H1 (cell line): Measurements from ENCODE around the gene TRPM6. TPM values are rescaled to one million over a fixed set of nuclear protein-coding genes. Genes with fewer than 3 reads are reported as not detected.

Experiments used
- CTCF ChIP-seq, 3 experiments: IDR thresholded peaks; 1 replicate in 2 of 3; 2 replicates in 1 of 3; pipeline versions ENCODE4 v1.5.1 to v1.6.1; 2011; ENCODE audit warnings: low read length in 3 of 3, mild to moderate bottlenecking in 3 of 3, inconsistent platforms in 2 of 3, low read depth in 1 of 3, moderate library complexity in 1 of 3; ENCODE audit not compliant: insufficient read depth in 1 of 3; ENCODE audit errors: control extremely low read depth in 1 of 3
- RAD21 ChIP-seq, 2 experiments: IDR thresholded peaks in 1 of 2; conservative IDR thresholded peaks in 1 of 2; 2 replicates each; pipeline ENCODE4 v1.6.1; 2011; ENCODE audit warnings: low read depth in 2 of 2, low read length in 2 of 2, improper control_type of control experiment in 1 of 2, inconsistent platforms in 1 of 2, mild to moderate bottlenecking in 1 of 2, moderate library complexity in 1 of 2
- SIRT6 ChIP-seq: IDR thresholded peaks from one replicate; pipeline ENCODE4 v1.7.1; 2012; ENCODE audit warnings: low read length, inconsistent platforms
- polyA plus RNA-seq, 7 experiments: library from polyadenylated mRNA; depleted of rRNA in 3 of 7; stranded (reverse) in 5 of 7; unstranded in 2 of 7; fragments of >200 nt in 5 of 7; fragments of 200-250 nt in 2 of 7; gene quantifications; 1 replicate in 5 of 7; 2 replicates in 1 of 7; 4 replicates in 1 of 7; pipeline versions ENCODE4 v1.2.1 to v1.2.3, GENCODE V29; 2011 to 2013; ENCODE audit warnings: missing spikeins in 2 of 7, mixed read lengths in 2 of 7
- total RNA-seq: library from RNA; stranded (reverse); fragmentation: NEBNext Ultra II Directional; extraction: Animal tissue kit (Norgen Biotek cat#: 25700); gene quantifications from 2 replicates; pipeline ENCODE4 v1.2.1, GENCODE V29; 2021
- TF ChIP-seq, protein P1 (sequence below): IDR thresholded peaks from 2 replicates; pipeline ENCODE4 v1.6.1; 2012; ENCODE audit warnings: inconsistent platforms

The TRPM6 gene
- total and polyA plus RNA-seq, 2 of the 8 experiments (the other 6 are each of a cell fraction or from before 2014, with no cell fraction given) = 0.45 to 1.5 TPM

GRCh38 chr9:74742792-74743730 lies 144.7 kb downstream of the TRPM6 start (continued):
- TF ChIP-seq RAD21 (IDR thresholded peaks at IDR 0.05 in 1 of 2, conservative IDR thresholded peaks at IDR 0.05 in 1 of 2; ENCODE audit: low read depth in 2 of 2, low read length in 2 of 2) (peak; percentile 80 to 85), CTCF (IDR thresholded peaks at IDR 0.05; ENCODE audit: control extremely low read depth in 1 of 3, insufficient read depth in 1 of 3, low read depth in 1 of 3, low read length in 3 of 3) (peak; percentile 37 to 72 (median 53); a peak in 3 of 4 replicates), SIRT6 (no peak)
- TF ChIP-seq, protein P1, sequence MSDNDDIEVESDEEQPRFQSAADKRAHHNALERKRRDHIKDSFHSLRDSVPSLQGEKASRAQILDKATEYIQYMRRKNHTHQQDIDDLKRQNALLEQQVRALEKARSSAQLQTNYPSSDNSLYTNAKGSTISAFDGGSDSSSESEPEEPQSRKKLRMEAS = no peak
